ENCODE results near the gene B4GALT5. TPM values are rescaled to one million over a fixed set of nuclear protein-coding genes. Genes with fewer than 3 reads are reported as not detected.
A peak's percentile ranks its signal among the peaks of the same experiment; 100 is the strongest.

The B4GALT5 gene
- total RNA-seq, 1 donor from 2014 or later: 72.9 TPM

- peaks cover 24% of the 10 kb centered on the region for H3K36me3 Mint-ChIP-seq (ENCODE audit: low read depth)
- ATAC-seq (ENCODE audit: low read depth) (no peak), DNase-seq (no peak)
- peaks cover 81% of the 10 kb centered on the region for H3K4me1 Mint-ChIP-seq
- POLR2A ChIA-PET: interaction anchor here (0.8 to 1.1 kb wide), 2 partner anchors 99 to 111 kb away, joined by 3 read pairs; partner anchors contain the start of gene SLC9A8
- intact Hi-C loops (cut with micrococcal nuclease): no loop called here
- CTCF ChIA-PET: no interaction called here
- H3K27ac Mint-ChIP-seq: no peak overlapping the region
- H3K9me3 Mint-ChIP-seq: no peaks in the 10 kb centered on the region
- no peak for TF ChIP-seq CTCF (IDR thresholded peaks at IDR 0.05)
- peak overlapping the region; percentile 32 for H3K4me3 Mint-ChIP-seq
- H3K27me3 Mint-ChIP-seq: no peaks in the 10 kb centered on the region
These were observed 12.4 kb downstream of the B4GALT5 start for GRCh38 chr20:49701241-49701790.

GRCh38 chr20:49700411-49701185 lies 13.1 kb downstream of the B4GALT5 start:
- intact Hi-C loops (cut with micrococcal nuclease): no loop called here
- peak overlapping the region; percentile 32 for H3K4me3 Mint-ChIP-seq
- peaks cover 80% of the 10 kb centered on the region for H3K4me1 Mint-ChIP-seq
- POLR2A ChIA-PET: interaction anchor here (0.5 to 1.5 kb wide), 6 partner anchors 8 to 443 kb away, joined by 3 to 7 read pairs (median 3); partner anchors contain the start of gene SLC9A8
- no peak overlapping the region for H3K27ac Mint-ChIP-seq
- CTCF ChIA-PET: no interaction called here
- peaks cover 26% of the 10 kb centered on the region for H3K36me3 Mint-ChIP-seq (ENCODE audit: low read depth)
- no peak for TF ChIP-seq CTCF (IDR thresholded peaks at IDR 0.05)
- ATAC-seq (ENCODE audit: low read depth) (no peak), DNase-seq (no peak)
- no peaks in the 10 kb centered on the region for H3K9me3 Mint-ChIP-seq
- no peaks in the 10 kb centered on the region for H3K27me3 Mint-ChIP-seq

GRCh38 chr20:49699200-49699992 lies 14.3 kb downstream of the B4GALT5 start:
- ChIA-PET CTCF (no interaction called here), POLR2A (interaction anchor here (0.7 to 1.5 kb wide), 3 partner anchors 9 to 30 kb away, joined by 3 to 7 read pairs (median 3); no protein-coding TSS in a partner anchor)
- intact Hi-C loops (cut with micrococcal nuclease): loop anchor here (1.0 to 2.0 kb wide), 4 partner anchors 13 to 79 kb away; no protein-coding TSS in a partner anchor
- Mint-ChIP-seq H3K4me3 (peak overlapping the region; percentile 66), H3K27me3 (no peaks in the 10 kb centered on the region), H3K36me3 (ENCODE audit: low read depth) (peaks cover 21% of the 10 kb centered on the region), H3K27ac (peak overlapping the region; percentile 79), H3K4me1 (peaks cover 76% of the 10 kb centered on the region), H3K9me3 (no peaks in the 10 kb centered on the region)
- peak; percentile 96 for ATAC-seq (ENCODE audit: low read depth)
- no peak for TF ChIP-seq CTCF (IDR thresholded peaks at IDR 0.05)
- DNase-seq: no peak

- ChIA-PET CTCF (no interaction called here), POLR2A (interaction anchor here (0.8 to 0.9 kb wide), 3 partner anchors 29 to 115 kb away, joined by 3 to 6 read pairs (median 4); partner anchors contain the start of gene SLC9A8)
- ATAC-seq (ENCODE audit: low read depth) (no peak), DNase-seq (no peak)
- peak overlapping the region; percentile 24 for H3K27ac Mint-ChIP-seq
- H3K27me3 Mint-ChIP-seq: no peaks in the 10 kb centered on the region
- no peak for TF ChIP-seq CTCF (IDR thresholded peaks at IDR 0.05)
- no peaks in the 10 kb centered on the region for H3K9me3 Mint-ChIP-seq
- intact Hi-C loops (cut with micrococcal nuclease): loop anchor here (2.0 kb wide), 2 partner anchors 22 to 30 kb away; no protein-coding TSS in a partner anchor
- H3K4me1 Mint-ChIP-seq: peaks cover 78% of the 10 kb centered on the region
- H3K36me3 Mint-ChIP-seq (ENCODE audit: low read depth): peaks cover 21% of the 10 kb centered on the region
- peak overlapping the region; percentile 66 for H3K4me3 Mint-ChIP-seq
These were observed 15.2 kb downstream of the B4GALT5 start for GRCh38 chr20:49698477-49698876.
